GM21447 (cell line): ENCODE results near the gene ADGRB3.
"Not testable (repeated sequence)": the region's sequence is repeated elsewhere in the genome, so short reads cannot be mapped to it uniquely, and the experiment has no call there.

Source experiments
- ATAC-seq: cut with Tn5 transposase; IDR thresholded peaks from one replicate; pipeline ENCODE4 v1.9.1; 2021; ENCODE audit not compliant: unreplicated experiment

The ADGRB3 gene

GRCh38 chr6:68912805-68913204, 277.7 kb downstream of the ADGRB3 start:
- not testable (repeated sequence) for ATAC-seq

GRCh38 chr6:68915586-68915985, 280.5 kb downstream of the ADGRB3 start:
- ATAC-seq = no peak

- no peak for ATAC-seq
Measured at GRCh38 chr6:68919537-68919936, 284.5 kb downstream of the ADGRB3 start.

- ATAC-seq = no peak
Measured at GRCh38 chr6:68941345-68941744, 306.3 kb downstream of the ADGRB3 start.

- no peak for ATAC-seq
Measured at GRCh38 chr6:68947721-68948120, 312.6 kb downstream of the ADGRB3 start.

- ATAC-seq = no peak
Measured at GRCh38 chr6:68951270-68951669, 316.2 kb downstream of the ADGRB3 start.

- ATAC-seq = no peak
Measured at GRCh38 chr6:68958327-68958726, 323.2 kb downstream of the ADGRB3 start.

- ATAC-seq = peak; percentile 94
Measured at GRCh38 chr6:68967549-68968300, 332.6 kb downstream of the ADGRB3 start.

GRCh38 chr6:68968301-68968649, 333.2 kb downstream of the ADGRB3 start:
- no peak for ATAC-seq

- ATAC-seq = no peak
Measured at GRCh38 chr6:68973066-68973465, 338.0 kb downstream of the ADGRB3 start.

GRCh38 chr6:68975064-68975463, 340.0 kb downstream of the ADGRB3 start:
- ATAC-seq = no peak

- no peak for ATAC-seq
Measured at GRCh38 chr6:68975816-68976215, 340.7 kb downstream of the ADGRB3 start.

GRCh38 chr6:68976260-68976659, 341.2 kb downstream of the ADGRB3 start:
- no peak for ATAC-seq

- ATAC-seq = no peak
Measured at GRCh38 chr6:68978411-68978810, 343.3 kb downstream of the ADGRB3 start.

GRCh38 chr6:68981668-68982067, 346.6 kb downstream of the ADGRB3 start:
- not testable (repeated sequence) for ATAC-seq

- ATAC-seq = no peak
Measured at GRCh38 chr6:68988698-68989097, 353.6 kb downstream of the ADGRB3 start.

GRCh38 chr6:68990317-68990716, 355.2 kb downstream of the ADGRB3 start:
- no peak for ATAC-seq

- ATAC-seq = no peak
Measured at GRCh38 chr6:68993911-68994310, 358.8 kb downstream of the ADGRB3 start.

- no peak for ATAC-seq
Measured at GRCh38 chr6:68994521-68994920, 359.4 kb downstream of the ADGRB3 start.

- ATAC-seq = no peak
Measured at GRCh38 chr6:69005199-69005598, 370.1 kb downstream of the ADGRB3 start.

GRCh38 chr6:69007781-69008180, 372.7 kb downstream of the ADGRB3 start:
- no peak for ATAC-seq

- no peak for ATAC-seq
Measured at GRCh38 chr6:69012211-69012610, 377.1 kb downstream of the ADGRB3 start.

GRCh38 chr6:69012876-69013275, 377.8 kb downstream of the ADGRB3 start:
- ATAC-seq = no peak
